AG09309 (cell line): ENCODE results near the gene TSHZ3.

ENCODE experiments used
- DNase-seq: peaks from one replicate; pipeline ENCODE4 v3.0.0-alpha.2; 2010; ENCODE audit warnings: low read depth
- H3K4me3 ChIP-seq: 2 replicates; pipeline ENCODE4 v1.5.1; 2011; ENCODE audit warnings: mild to moderate bottlenecking, low read depth, low read length, moderate library complexity; ENCODE audit not compliant: control insufficient read depth
- TF ChIP-seq, protein P1 (sequence below): IDR thresholded peaks from 2 replicates; pipeline ENCODE4 v1.5.1; 2011; ENCODE audit warnings: mild to moderate bottlenecking, low read depth, low read length, inconsistent platforms; ENCODE audit not compliant: insufficient read depth, control insufficient read depth; ENCODE audit errors: missing control alignments

The TSHZ3 gene

DNA sequence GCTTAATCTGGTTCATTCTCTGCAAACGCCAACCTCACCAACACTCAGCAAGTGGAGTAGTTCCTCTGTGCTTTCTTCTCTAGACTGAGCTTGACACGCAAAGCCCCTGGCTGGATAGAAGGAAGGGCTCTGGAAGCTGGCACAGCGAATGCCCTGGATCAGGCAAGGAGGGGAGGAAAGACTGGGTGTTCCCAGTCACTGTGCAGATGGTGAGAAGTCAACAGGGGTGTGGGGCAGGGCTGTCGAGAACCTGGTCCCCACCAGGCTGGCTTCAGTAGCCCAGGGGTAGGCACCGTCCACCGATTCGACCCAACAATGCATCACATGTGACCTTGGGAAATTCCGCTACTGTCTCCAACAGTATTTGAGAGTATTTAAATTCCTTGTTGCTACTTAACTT is 65.5 kb downstream of the TSHZ3 start:
- TF ChIP-seq, protein P1, sequence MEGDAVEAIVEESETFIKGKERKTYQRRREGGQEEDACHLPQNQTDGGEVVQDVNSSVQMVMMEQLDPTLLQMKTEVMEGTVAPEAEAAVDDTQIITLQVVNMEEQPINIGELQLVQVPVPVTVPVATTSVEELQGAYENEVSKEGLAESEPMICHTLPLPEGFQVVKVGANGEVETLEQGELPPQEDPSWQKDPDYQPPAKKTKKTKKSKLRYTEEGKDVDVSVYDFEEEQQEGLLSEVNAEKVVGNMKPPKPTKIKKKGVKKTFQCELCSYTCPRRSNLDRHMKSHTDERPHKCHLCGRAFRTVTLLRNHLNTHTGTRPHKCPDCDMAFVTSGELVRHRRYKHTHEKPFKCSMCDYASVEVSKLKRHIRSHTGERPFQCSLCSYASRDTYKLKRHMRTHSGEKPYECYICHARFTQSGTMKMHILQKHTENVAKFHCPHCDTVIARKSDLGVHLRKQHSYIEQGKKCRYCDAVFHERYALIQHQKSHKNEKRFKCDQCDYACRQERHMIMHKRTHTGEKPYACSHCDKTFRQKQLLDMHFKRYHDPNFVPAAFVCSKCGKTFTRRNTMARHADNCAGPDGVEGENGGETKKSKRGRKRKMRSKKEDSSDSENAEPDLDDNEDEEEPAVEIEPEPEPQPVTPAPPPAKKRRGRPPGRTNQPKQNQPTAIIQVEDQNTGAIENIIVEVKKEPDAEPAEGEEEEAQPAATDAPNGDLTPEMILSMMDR, result no peak
- DNase-seq, result no peak
- no peak overlapping the region for H3K4me3 ChIP-seq

DNA sequence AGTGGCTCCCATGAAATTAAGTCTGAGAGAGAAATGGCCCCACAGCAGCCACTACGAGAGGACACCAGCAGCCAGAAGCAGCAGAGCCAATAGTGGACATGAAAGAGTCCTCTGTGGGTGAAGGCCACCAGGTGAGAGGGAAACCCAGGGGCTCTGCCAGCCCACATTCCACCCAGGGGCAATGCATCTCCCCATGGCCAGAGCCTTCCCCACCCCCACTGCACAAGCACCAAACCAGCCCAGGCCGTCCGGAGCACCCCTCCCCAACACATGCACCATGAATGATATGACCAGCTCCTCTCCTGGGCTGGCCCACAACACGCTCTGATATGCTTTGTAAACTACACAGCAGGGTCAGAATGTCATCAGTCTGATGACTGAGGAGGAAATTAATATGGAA is 66.9 kb downstream of the TSHZ3 start:
- no peak overlapping the region for H3K4me3 ChIP-seq
- no peak for DNase-seq
- TF ChIP-seq, protein P1, result no peak

DNA sequence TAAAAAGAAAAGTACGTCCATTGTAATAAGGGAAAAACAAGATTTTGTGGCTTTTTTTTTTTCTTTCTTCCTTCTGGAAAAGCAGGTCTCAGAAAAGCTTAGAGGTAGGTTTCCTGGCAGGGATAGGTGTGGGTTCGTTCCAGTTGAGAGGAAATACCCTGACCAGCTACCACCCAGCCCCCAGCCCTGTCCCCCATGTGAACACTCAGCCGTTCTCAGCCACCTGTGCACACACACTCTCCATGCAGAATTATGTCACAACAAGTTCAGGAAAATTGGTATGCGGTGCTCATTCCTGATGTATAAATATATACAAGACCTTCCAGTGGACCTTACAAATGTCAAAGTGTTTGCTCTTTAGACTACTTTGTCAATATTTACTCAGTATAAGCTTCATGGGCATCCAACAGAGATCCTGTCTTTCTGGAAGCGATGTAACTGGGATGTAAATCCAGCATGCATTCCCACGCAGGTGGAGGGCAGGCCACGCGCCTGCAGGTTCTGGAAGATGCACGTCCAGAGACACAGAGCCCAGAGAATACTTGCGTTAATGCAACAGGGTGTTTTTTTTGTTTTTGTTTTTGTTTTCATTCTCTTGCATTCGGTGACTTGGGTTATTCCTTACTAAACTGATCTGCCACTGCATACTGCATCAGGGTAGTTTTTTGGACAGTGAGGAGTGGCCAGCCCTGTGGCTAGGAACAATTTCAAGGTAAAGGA is 68.8 kb downstream of the TSHZ3 start:
- H3K4me3 ChIP-seq, result no peak overlapping the region
- TF ChIP-seq, protein P1, result no peak
- DNase-seq, result no peak

DNA sequence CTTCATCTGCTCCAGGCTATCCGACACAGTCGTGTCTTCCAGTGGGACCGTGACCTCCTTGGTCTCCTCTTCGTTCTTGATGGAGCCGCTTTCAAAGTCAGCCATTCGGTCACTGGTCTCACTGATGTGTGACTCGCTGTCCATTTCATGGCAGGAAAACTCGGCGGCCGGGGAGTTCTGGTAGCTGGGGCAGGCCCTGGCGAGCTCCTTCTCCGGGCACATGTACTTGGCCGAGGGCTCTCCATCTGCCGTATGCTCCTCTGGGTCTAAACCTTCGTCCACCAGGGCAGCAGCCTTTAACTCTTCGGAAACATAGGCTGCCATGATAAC is 69.8 kb downstream of the TSHZ3 start:
- no peak for DNase-seq
- TF ChIP-seq, protein P1, result no peak
- no peak overlapping the region for H3K4me3 ChIP-seq

DNA sequence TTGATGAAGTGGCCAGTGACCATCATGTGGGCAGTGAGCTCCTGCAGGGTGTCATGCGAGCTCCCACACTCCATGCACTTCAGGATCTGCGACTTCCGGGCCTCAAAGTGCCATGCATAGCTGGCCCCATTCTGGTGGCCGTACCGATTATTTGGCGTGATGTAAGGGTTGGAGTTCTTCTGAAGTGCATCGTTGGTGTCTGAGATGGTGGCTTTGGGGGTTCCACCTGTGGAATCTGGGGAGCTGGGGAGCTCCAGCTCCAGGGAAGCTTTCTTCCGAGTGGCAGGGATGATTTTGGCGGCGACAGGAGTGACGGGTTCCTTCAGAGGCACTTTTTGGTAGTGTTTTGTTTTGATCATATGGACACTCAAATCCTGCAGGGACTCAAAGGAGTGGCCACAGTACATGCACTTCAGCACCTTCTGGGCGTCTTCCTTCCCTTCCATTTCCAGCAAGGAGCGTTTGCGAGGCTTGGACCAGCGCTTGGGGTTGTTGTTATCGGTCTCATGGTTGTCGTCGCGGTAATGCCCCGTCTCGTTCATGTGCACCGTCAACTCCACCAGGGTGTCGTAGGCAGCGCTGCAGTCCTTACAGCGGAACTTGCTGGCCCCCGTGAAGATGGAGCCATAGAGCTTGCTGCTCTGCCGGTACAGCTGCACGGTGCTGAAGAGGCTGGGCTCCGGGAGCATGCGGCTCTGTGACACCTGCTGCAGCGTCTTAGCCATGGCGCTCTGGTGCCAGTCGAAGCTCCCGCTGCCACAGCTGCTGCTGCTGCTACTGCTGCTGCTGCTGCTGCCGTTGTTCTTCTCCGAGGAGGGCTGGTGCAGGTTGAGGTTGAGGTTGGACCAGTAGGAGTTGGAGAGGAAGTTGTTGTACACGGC is 70.4 kb downstream of the TSHZ3 start:
- TF ChIP-seq, protein P1, result no peak
- no peak for DNase-seq
- no peak overlapping the region for H3K4me3 ChIP-seq

DNA sequence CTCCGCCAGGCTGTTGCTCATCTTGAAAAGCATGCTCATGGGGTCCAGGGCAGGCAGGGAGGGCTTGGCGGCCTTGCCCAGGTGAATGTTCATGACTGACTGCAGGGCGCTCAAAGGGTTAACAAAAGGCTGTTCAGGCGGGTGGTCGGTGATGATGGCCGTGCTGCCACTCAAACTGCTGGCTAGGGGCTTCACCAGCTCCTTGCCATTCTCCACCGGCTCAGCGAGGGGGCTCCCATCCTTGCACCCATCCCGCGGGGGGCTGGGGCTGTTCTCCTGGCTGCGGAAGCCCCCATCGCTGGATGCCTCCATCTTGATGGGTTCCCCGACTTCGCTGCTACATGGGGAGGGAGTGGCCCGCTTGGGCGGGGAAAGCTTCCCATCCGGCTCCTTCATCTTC is 71.7 kb downstream of the TSHZ3 start:
- TF ChIP-seq, protein P1, result no peak
- H3K4me3 ChIP-seq, result no peak overlapping the region

More for the DNA sequence above, 71.7 kb downstream of the TSHZ3 start:
- no peak for DNase-seq
